ENCODE measurements around the gene KIF25.

The KIF25 gene, protein sequence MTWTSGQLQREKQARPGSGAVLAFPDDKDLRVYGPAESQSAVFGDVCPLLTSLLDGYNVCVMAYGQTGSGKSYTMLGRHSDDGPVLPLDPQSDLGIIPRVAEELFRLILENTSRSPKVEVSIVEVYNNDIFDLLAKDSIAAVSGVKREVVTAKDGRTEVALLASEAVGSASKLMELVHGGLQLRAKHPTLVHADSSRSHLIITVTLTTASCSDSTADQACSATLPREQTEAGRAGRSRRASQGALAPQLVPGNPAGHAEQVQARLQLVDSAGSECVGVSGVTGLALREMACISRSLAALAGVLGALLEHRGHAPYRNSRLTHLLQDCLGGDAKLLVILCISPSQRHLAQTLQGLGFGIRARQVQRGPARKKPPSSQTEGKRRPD

DNA sequence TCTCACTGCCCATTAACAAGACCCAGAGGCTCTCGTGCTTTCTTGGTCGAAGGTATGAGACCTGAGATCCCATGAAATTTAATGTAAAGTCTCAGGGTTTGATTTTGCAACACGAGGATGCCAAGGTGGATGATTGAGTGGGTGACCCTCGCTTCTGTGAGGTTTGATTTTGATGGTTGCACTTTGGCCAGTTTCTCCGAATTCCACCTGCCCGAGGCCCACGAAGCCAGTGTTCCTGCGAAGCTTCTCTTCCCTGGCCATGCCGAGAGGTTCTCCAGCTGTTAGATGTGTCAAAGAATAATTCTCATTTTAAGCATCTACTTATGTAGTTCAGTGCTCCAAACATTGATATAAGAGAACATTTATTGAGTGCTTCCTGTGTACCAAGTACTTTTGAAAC lies at the start of gene KIF25:
Gene KIF25, plus strand, starts transcription at position 30 of the 400 bp plus-strand sequence. CDS start 31,915 bp downstream, outside the sequence.
- Histone ChIP-seq H3F3A (ENCODE audit: insufficient read depth) (no peaks in the 10 kb centered on the region), H3K36me3 (ENCODE audit: low read length) (no peaks in the 10 kb centered on the region)

DNA sequence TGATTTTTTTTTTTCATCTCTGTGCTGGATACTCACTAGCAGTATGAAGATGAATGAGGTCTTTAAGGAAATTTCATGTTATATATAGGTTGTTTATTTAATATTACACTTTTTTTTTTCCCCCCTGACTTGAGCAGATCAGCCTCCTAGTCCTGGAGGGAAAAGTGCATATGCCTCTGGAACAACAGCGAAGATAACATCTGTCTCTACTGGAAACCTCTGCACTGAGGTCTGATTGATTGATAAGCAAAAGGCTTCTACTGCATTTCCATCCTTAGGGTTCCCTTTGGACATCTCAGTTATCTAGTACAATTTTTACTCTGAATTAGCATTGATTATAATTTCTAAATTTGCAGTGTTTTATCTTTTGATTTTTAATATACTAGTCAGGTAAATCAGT lies 49.8 kb upstream of the KIF25 start:
- Histone ChIP-seq H3K4me3 (ENCODE audit: insufficient read depth, low read length, poor library complexity, severe bottlenecking) (no peak overlapping the region), H3K79me2 (ENCODE audit: insufficient read depth, low read length) (no peaks in the 10 kb centered on the region), H3K9me3 (ENCODE audit: insufficient read depth, low read length) (no peaks in the 10 kb centered on the region), H3K9ac (ENCODE audit: low read length) (no peak overlapping the region), H3K4me2 (ENCODE audit: low read depth, low read length, poor library complexity, severe bottlenecking) (no peak overlapping the region), H4K20me1 (ENCODE audit: low read depth, low read length) (no peaks in the 10 kb centered on the region), H3K27ac (ENCODE audit: low read depth, low read length) (no peak overlapping the region), H3K36me3 (ENCODE audit: low read length) (peaks cover 4% of the 10 kb centered on the region; the same call in 1 of the 2 replicates), H3F3A (ENCODE audit: insufficient read depth) (no peaks in the 10 kb centered on the region), H2AFZ (ENCODE audit: low read depth, low read length, severe bottlenecking) (no peak overlapping the region), H3K27me3 (ENCODE audit: low read length) (no peaks in the 10 kb centered on the region), H3K9me2 (replicated peaks; ENCODE audit: insufficient read depth, low read length) (no peaks in the 10 kb centered on the region)
- TF ChIP-seq, protein P1, sequence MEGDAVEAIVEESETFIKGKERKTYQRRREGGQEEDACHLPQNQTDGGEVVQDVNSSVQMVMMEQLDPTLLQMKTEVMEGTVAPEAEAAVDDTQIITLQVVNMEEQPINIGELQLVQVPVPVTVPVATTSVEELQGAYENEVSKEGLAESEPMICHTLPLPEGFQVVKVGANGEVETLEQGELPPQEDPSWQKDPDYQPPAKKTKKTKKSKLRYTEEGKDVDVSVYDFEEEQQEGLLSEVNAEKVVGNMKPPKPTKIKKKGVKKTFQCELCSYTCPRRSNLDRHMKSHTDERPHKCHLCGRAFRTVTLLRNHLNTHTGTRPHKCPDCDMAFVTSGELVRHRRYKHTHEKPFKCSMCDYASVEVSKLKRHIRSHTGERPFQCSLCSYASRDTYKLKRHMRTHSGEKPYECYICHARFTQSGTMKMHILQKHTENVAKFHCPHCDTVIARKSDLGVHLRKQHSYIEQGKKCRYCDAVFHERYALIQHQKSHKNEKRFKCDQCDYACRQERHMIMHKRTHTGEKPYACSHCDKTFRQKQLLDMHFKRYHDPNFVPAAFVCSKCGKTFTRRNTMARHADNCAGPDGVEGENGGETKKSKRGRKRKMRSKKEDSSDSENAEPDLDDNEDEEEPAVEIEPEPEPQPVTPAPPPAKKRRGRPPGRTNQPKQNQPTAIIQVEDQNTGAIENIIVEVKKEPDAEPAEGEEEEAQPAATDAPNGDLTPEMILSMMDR (IDR thresholded peaks at IDR 0.05; ENCODE audit: insufficient read depth, low read length, poor library complexity, severe bottlenecking) = no peak
- no peak for TF ChIP-seq EZH2phosphoT487 (conservative IDR thresholded peaks at IDR 0.05; ENCODE audit: low read length)

More for the DNA sequence above, at the start of gene KIF25:
- Histone ChIP-seq H3K9me3 (ENCODE audit: insufficient read depth, low read length) (no peaks in the 10 kb centered on the region), H3K4me2 (ENCODE audit: low read depth, low read length, poor library complexity, severe bottlenecking) (no peak within 1 kb of the TSS), H3K4me3 (ENCODE audit: insufficient read depth, low read length, poor library complexity, severe bottlenecking) (no peak within 1 kb of the TSS), H2AFZ (ENCODE audit: low read depth, low read length, severe bottlenecking) (no peak within 1 kb of the TSS), H3K27ac (ENCODE audit: low read depth, low read length) (no peak within 1 kb of the TSS), H4K20me1 (ENCODE audit: low read depth, low read length) (no peaks in the 10 kb centered on the region), H3K9ac (ENCODE audit: low read length) (no peak within 1 kb of the TSS), H3K9me2 (replicated peaks; ENCODE audit: insufficient read depth, low read length) (no peaks in the 10 kb centered on the region), H3K79me2 (ENCODE audit: insufficient read depth, low read length) (no peaks in the 10 kb centered on the region), H3K27me3 (ENCODE audit: low read length) (no peaks in the 10 kb centered on the region)
- no peak for TF ChIP-seq EZH2phosphoT487 (conservative IDR thresholded peaks at IDR 0.05; ENCODE audit: low read length)
- TF ChIP-seq, protein P1 (IDR thresholded peaks at IDR 0.05; ENCODE audit: insufficient read depth, low read length, poor library complexity, severe bottlenecking) = no peak

DNA sequence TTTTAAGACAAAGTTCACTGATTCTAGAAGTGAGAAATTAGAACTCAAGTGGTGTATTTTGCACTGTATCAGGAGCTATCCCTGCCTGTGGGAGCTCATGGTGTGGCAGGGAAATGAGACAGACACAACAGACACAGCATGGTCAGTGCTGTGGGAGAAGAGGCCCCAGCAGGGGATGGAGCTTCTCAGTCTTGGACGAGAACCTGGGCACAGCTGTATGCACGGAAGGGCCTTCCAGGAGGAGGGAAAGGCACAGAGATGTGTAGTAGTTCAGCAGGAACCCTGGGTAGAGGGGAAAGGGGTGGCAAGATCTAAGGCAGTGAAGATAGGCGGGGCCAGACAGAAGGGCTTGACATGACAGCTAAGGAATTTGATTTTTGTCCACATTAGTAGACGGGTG lies 48.8 kb upstream of the KIF25 start:
- H2AFZ ChIP-seq (ENCODE audit: low read depth, low read length, severe bottlenecking) = no peak overlapping the region
- no peaks in the 10 kb centered on the region for H3F3A ChIP-seq (ENCODE audit: insufficient read depth)
- no peak overlapping the region for H3K27ac ChIP-seq (ENCODE audit: low read depth, low read length)
- H4K20me1 ChIP-seq (ENCODE audit: low read depth, low read length) = no peaks in the 10 kb centered on the region
- no peaks in the 10 kb centered on the region for H3K27me3 ChIP-seq (ENCODE audit: low read length)
- H3K36me3 ChIP-seq (ENCODE audit: low read length) = peaks cover 4% of the 10 kb centered on the region; the same call in 1 of the 2 replicates
- H3K9me3 ChIP-seq (ENCODE audit: insufficient read depth, low read length) = no peaks in the 10 kb centered on the region
- H3K9ac ChIP-seq (ENCODE audit: low read length) = no peak overlapping the region
- H3K4me3 ChIP-seq (ENCODE audit: insufficient read depth, low read length, poor library complexity, severe bottlenecking) = no peak overlapping the region
- H3K4me2 ChIP-seq (ENCODE audit: low read depth, low read length, poor library complexity, severe bottlenecking) = no peak overlapping the region
- no peaks in the 10 kb centered on the region for H3K79me2 ChIP-seq (ENCODE audit: insufficient read depth, low read length)
- H3K9me2 ChIP-seq (replicated peaks; ENCODE audit: insufficient read depth, low read length) = no peaks in the 10 kb centered on the region
- TF ChIP-seq, protein P1 (IDR thresholded peaks at IDR 0.05; ENCODE audit: insufficient read depth, low read length, poor library complexity, severe bottlenecking) = no peak
- TF ChIP-seq EZH2phosphoT487 (conservative IDR thresholded peaks at IDR 0.05; ENCODE audit: low read length) = no peak

Measured in SU-DHL-6 (cell line).